ENCODE measurements around the gene LGR6.
A peak's percentile ranks its signal among the peaks of the same experiment; 100 is the strongest.

The LGR6 gene

GRCh38 chr1:202291961-202292712, 98.5 kb downstream of the LGR6 start:
- no peak for DNase-seq

GRCh38 chr1:202292773-202293172, 99.2 kb downstream of the LGR6 start:
- DNase-seq: no peak

- DNase-seq: no peak
Observed at GRCh38 chr1:202293569-202293968, 100.0 kb downstream of the LGR6 start.

- no peak for DNase-seq
Observed at GRCh38 chr1:202302166-202302565, 108.6 kb downstream of the LGR6 start.

GRCh38 chr1:202304375-202304774, 110.8 kb downstream of the LGR6 start:
- no peak for DNase-seq

- DNase-seq: no peak
Observed at GRCh38 chr1:202305168-202305567, 111.6 kb downstream of the LGR6 start.

GRCh38 chr1:202306535-202307345, 113.1 kb downstream of the LGR6 start:
- no peak for DNase-seq

GRCh38 chr1:202310071-202310725, 116.6 kb downstream of the LGR6 start:
- DNase-seq: no peak

- no peak for DNase-seq
Observed at GRCh38 chr1:202310746-202311145, 117.1 kb downstream of the LGR6 start.

- no peak for DNase-seq
Observed at GRCh38 chr1:202311875-202312635, 118.5 kb downstream of the LGR6 start.

GRCh38 chr1:202315576-202316168, 122.1 kb downstream of the LGR6 start:
- peak; percentile 87 for DNase-seq

GRCh38 chr1:202316186-202316585, 122.6 kb downstream of the LGR6 start:
- DNase-seq: no peak

GRCh38 chr1:202317941-202318925, 124.6 kb downstream of the LGR6 start:
- DNase-seq: peak; percentile 45

GRCh38 chr1:202319381-202320080, 125.9 kb downstream of the LGR6 start:
- peak; percentile 11 for DNase-seq

GRCh38 chr1:202320081-202320405, 126.4 kb downstream of the LGR6 start:
- DNase-seq: no peak

GRCh38 chr1:202323731-202324130, 130.1 kb downstream of the LGR6 start:
- DNase-seq: no peak

GRCh38 chr1:202324646-202325045, 131.0 kb downstream of the LGR6 start:
- DNase-seq: no peak

- no peak for DNase-seq
Observed at GRCh38 chr1:202329891-202330290, 136.3 kb downstream of the LGR6 start.

GRCh38 chr1:202333861-202334260, 140.3 kb downstream of the LGR6 start:
- no peak for DNase-seq

- no peak for DNase-seq
Observed at GRCh38 chr1:202343652-202344349, 150.2 kb downstream of the LGR6 start.
